HEK293 (cell line): ENCODE measurements around the gene CNTLN.

Experiments used
- CTCF ChIA-PET: fragments of 350-600 bp; formaldehyde crosslinking; extraction: SDS; loops from one replicate; lab custom pipeline; 2021; ENCODE audit warnings: antibody characterized with exemption; lab: Yijun Ruan, JAX
- POLR2A ChIA-PET: fragments of 300-600 bp; formaldehyde crosslinking; extraction: SDS; loops from one replicate; lab custom pipeline; 2020; ENCODE audit warnings: antibody characterized with exemption, inconsistent platforms; lab: Yijun Ruan, JAX
- H3K27ac ChIP-seq: fragments of 200-500 bp; sonication (Bioruptor generic); 2 replicates; pipeline ENCODE4 v1.5.1; 2014; ENCODE audit warnings: low read depth, low read length, control low read depth, inconsistent platforms; ENCODE audit errors: extremely low read depth
- H3K36me3 ChIP-seq, 2 experiments: fragments of 200-500 bp in 1 of 2; sonication (Bioruptor generic) in 1 of 2; 1 replicate in 1 of 2; 2 replicates in 1 of 2; pipeline ENCODE4 v1.5.1; 2014 to 2017; ENCODE audit warnings: inconsistent platforms in 2 of 2, low read length in 2 of 2; ENCODE audit not compliant: control insufficient read depth in 2 of 2, insufficient read depth in 1 of 2
- H3K4me1 ChIP-seq: fragments of 200-500 bp; sonication (Bioruptor generic); 2 replicates; pipeline ENCODE4 v1.5.1; 2014; ENCODE audit warnings: mild to moderate bottlenecking, low read length, inconsistent platforms; ENCODE audit not compliant: control insufficient read depth, insufficient read depth
- H3K4me3 ChIP-seq: 2 replicates; pipeline ENCODE4 v1.5.1; 2011; ENCODE audit warnings: low read depth, mild to moderate bottlenecking, control low read depth, low read length, moderate library complexity
- H3K9me3 ChIP-seq: fragments of 200-500 bp; sonication (Bioruptor generic); 2 replicates; pipeline ENCODE4 v1.5.1; 2014; ENCODE audit warnings: low read depth, low read length, inconsistent platforms; ENCODE audit not compliant: control insufficient read depth, insufficient read depth
- FEZF1 ChIP-seq: fragments of 450-650 bp; formaldehyde crosslinking; IDR thresholded peaks from 2 replicates; pipeline ENCODE4 v1.5.1; 2016; ENCODE audit warnings: missing biosample characterization, missing genetic modification characterization
- TCF7L2 ChIP-seq: IDR thresholded peaks from 2 replicates; pipeline ENCODE4 v1.6.1; 2011; ENCODE audit warnings: low read depth, mild to moderate bottlenecking, inconsistent platforms, low read length, moderate library complexity, borderline replicate concordance
- YY1 ChIP-seq: fragments of 450-650 bp; formaldehyde crosslinking; IDR thresholded peaks from 2 replicates; pipeline ENCODE4 v1.5.1; 2018; ENCODE audit warnings: missing biosample characterization, missing genetic modification characterization
- ZBTB7A ChIP-seq: fragments of 450-650 bp; formaldehyde crosslinking; IDR thresholded peaks from 2 replicates; pipeline ENCODE4 v1.5.1; 2016; ENCODE audit warnings: low read depth, missing biosample characterization, missing genetic modification characterization
- ZNF24 ChIP-seq: fragments of 450-650 bp; formaldehyde crosslinking; IDR thresholded peaks from 2 replicates; pipeline ENCODE4 v1.5.1; 2016; ENCODE audit warnings: missing biosample characterization, missing genetic modification characterization
- ZNF394 ChIP-seq: fragments of 450-650 bp; formaldehyde crosslinking; IDR thresholded peaks from 2 replicates; pipeline ENCODE4 v1.5.1; 2016; ENCODE audit warnings: missing biosample characterization, missing genetic modification characterization, mild to moderate bottlenecking, moderate library complexity, borderline replicate concordance
- ZNF473 ChIP-seq: fragments of 450-650 bp; formaldehyde crosslinking; IDR thresholded peaks from 2 replicates; pipeline ENCODE4 v1.5.1; 2017; ENCODE audit warnings: missing biosample characterization, missing genetic modification characterization
- ZNF571 ChIP-seq: fragments of 450-650 bp; formaldehyde crosslinking; IDR thresholded peaks from 2 replicates; pipeline ENCODE4 v1.5.0; 2017; ENCODE audit warnings: missing biosample characterization, missing genetic modification characterization
- ZNF585B ChIP-seq: fragments of 450-650 bp; formaldehyde crosslinking; IDR thresholded peaks from 2 replicates; pipeline ENCODE4 v1.5.1; 2016; ENCODE audit warnings: missing biosample characterization, missing genetic modification characterization
- ZNF837 ChIP-seq: fragments of 450-650 bp; formaldehyde crosslinking; IDR thresholded peaks from 2 replicates; pipeline ENCODE4 v1.5.1; 2016; ENCODE audit warnings: missing biosample characterization, missing genetic modification characterization
- ZSCAN16 ChIP-seq: fragments of 450-650 bp; formaldehyde crosslinking; IDR thresholded peaks from 2 replicates; pipeline ENCODE4 v1.5.1; 2016; ENCODE audit warnings: missing biosample characterization, missing genetic modification characterization
- TF ChIP-seq, protein P1 (sequence below): fragments of 450-650 bp; formaldehyde crosslinking; conservative IDR thresholded peaks from 2 replicates; pipeline ENCODE4 v1.5.1; 2016; ENCODE audit warnings: low read depth, missing biosample characterization, missing genetic modification characterization
- TF ChIP-seq, protein P2 (sequence below): fragments of 450-650 bp; formaldehyde crosslinking; IDR thresholded peaks from 2 replicates; pipeline ENCODE4 v1.5.1; 2016; ENCODE audit warnings: missing biosample characterization, missing genetic modification characterization
- TF ChIP-seq, protein P3 (sequence below): fragments of 450-650 bp; formaldehyde crosslinking; IDR thresholded peaks from 2 replicates; pipeline ENCODE4 v1.5.1; 2017; ENCODE audit warnings: missing biosample characterization, mild to moderate bottlenecking, missing genetic modification characterization, moderate library complexity
- TF ChIP-seq, protein P4 (sequence below): fragments of 450-650 bp; formaldehyde crosslinking; IDR thresholded peaks from 2 replicates; pipeline ENCODE4 v1.5.1; 2016; ENCODE audit warnings: missing biosample characterization, missing genetic modification characterization

Gene CNTLN

DNA sequence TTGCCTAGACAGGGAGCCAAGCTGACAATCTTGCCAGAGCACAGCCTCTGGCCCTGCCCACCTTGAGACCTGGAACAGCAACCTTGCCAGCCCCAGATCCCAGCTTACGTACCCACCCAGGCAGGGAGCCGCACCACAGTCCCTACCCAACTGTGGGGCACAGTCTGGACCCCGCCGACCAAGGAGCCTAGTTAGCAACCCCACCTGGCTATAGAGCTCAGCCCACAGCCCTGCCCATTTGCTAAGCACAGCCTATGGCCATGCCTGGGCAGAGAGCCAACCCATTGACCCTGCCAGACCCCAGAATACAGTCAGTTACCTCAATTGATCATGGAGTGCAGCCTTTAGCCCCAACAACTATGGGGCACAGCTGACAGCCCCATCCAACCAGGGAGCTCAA is 346.1 kb downstream of the CNTLN start:
- Histone ChIP-seq H3K27ac (no peak overlapping the region), H3K9me3 (no peaks in the 10 kb centered on the region), H3K36me3 (peaks cover 0 to 6% of the 10 kb centered on the region in 2 experiments; a peak in 1 of 3 replicates), H3K4me3 (no peak overlapping the region), H3K4me1 (no peaks in the 10 kb centered on the region)
- CTCF ChIA-PET, result interaction anchor here (0.5 to 1.0 kb wide), 2 partner anchors 18 to 326 kb away, joined by 3 to 4 read pairs; no protein-coding TSS in a partner anchor
- TF ChIP-seq FEZF1 (tag by site-specific recombination) (no peak), ZNF473 (tag by site-specific recombination) (no peak), ZNF24 (tag by site-specific recombination) (no peak), ZNF837 (tag by site-specific recombination) (no peak), ZSCAN16 (tag by site-specific recombination) (no peak), TCF7L2 (no peak), ZNF585B (tag by site-specific recombination) (no peak), ZNF571 (tag by site-specific recombination) (no peak), ZNF394 (tag by site-specific recombination) (no peak), YY1 (tag by site-specific recombination) (no peak)
- TF ChIP-seq, protein P1, sequence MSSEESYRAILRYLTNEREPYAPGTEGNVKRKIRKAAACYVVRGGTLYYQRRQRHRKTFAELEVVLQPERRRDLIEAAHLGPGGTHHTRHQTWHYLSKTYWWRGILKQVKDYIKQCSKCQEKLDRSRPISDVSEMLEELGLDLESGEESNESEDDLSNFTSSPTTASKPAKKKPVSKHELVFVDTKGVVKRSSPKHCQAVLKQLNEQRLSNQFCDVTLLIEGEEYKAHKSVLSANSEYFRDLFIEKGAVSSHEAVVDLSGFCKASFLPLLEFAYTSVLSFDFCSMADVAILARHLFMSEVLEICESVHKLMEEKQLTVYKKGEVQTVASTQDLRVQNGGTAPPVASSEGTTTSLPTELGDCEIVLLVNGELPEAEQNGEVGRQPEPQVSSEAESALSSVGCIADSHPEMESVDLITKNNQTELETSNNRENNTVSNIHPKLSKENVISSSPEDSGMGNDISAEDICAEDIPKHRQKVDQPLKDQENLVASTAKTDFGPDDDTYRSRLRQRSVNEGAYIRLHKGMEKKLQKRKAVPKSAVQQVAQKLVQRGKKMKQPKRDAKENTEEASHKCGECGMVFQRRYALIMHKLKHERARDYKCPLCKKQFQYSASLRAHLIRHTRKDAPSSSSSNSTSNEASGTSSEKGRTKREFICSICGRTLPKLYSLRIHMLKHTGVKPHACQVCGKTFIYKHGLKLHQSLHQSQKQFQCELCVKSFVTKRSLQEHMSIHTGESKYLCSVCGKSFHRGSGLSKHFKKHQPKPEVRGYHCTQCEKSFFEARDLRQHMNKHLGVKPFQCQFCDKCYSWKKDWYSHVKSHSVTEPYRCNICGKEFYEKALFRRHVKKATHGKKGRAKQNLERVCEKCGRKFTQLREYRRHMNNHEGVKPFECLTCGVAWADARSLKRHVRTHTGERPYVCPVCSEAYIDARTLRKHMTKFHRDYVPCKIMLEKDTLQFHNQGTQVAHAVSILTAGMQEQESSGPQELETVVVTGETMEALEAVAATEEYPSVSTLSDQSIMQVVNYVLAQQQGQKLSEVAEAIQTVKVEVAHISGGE (tag by site-specific recombination), result no peak
- TF ChIP-seq, protein P2, sequence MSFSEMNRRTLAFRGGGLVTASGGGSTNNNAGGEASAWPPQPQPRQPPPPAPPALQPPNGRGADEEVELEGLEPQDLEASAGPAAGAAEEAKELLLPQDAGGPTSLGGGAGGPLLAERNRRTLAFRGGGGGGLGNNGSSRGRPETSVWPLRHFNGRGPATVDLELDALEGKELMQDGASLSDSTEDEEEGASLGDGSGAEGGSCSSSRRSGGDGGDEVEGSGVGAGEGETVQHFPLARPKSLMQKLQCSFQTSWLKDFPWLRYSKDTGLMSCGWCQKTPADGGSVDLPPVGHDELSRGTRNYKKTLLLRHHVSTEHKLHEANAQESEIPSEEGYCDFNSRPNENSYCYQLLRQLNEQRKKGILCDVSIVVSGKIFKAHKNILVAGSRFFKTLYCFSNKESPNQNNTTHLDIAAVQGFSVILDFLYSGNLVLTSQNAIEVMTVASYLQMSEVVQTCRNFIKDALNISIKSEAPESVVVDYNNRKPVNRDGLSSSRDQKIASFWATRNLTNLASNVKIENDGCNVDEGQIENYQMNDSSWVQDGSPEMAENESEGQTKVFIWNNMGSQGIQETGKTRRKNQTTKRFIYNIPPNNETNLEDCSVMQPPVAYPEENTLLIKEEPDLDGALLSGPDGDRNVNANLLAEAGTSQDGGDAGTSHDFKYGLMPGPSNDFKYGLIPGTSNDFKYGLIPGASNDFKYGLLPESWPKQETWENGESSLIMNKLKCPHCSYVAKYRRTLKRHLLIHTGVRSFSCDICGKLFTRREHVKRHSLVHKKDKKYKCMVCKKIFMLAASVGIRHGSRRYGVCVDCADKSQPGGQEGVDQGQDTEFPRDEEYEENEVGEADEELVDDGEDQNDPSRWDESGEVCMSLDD (tag by site-specific recombination), result no peak
- POLR2A ChIA-PET, result no interaction called here

- Histone ChIP-seq H3K36me3 (peaks cover 0 to 6% of the 10 kb centered on the region in 2 experiments; a peak in 1 of 3 replicates), H3K4me1 (no peaks in the 10 kb centered on the region), H3K9me3 (no peaks in the 10 kb centered on the region)
- TF ChIP-seq, protein P3, sequence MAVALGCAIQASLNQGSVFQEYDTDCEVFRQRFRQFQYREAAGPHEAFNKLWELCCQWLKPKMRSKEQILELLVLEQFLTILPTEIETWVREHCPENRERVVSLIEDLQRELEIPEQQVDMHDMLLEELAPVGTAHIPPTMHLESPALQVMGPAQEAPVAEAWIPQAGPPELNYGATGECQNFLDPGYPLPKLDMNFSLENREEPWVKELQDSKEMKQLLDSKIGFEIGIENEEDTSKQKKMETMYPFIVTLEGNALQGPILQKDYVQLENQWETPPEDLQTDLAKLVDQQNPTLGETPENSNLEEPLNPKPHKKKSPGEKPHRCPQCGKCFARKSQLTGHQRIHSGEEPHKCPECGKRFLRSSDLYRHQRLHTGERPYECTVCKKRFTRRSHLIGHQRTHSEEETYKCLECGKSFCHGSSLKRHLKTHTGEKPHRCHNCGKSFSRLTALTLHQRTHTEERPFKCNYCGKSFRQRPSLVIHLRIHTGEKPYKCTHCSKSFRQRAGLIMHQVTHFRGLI (tag by site-specific recombination), result peak; percentile 96
- TF ChIP-seq, protein P4, sequence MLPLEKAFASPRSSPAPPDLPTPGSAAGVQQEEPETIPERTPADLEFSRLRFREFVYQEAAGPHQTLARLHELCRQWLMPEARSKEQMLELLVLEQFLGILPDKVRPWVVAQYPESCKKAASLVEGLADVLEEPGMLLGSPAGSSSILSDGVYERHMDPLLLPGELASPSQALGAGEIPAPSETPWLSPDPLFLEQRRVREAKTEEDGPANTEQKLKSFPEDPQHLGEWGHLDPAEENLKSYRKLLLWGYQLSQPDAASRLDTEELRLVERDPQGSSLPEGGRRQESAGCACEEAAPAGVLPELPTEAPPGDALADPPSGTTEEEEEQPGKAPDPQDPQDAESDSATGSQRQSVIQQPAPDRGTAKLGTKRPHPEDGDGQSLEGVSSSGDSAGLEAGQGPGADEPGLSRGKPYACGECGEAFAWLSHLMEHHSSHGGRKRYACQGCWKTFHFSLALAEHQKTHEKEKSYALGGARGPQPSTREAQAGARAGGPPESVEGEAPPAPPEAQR, result no peak
- no peak for TF ChIP-seq ZBTB7A (tag by site-specific recombination)
- TF ChIP-seq, all 188 proteins: peak for 1
- CTCF ChIA-PET, result no interaction called here
- H3K27ac ChIP-seq, result no peak overlapping the region
- no peak overlapping the region for H3K4me3 ChIP-seq
- POLR2A ChIA-PET, result no interaction called here
Observed at GRCh38 chr9:17481565-17481964, 346.7 kb downstream of the CNTLN start.
